Right lobe of liver (tissue), 4 donors: ENCODE results near the gene CAB39.

Experiments used
- CTCF ChIP-seq, 4 donors: fragments of 200-600 bp in 3 of 4; fragments of 450-650 bp in 1 of 4; IDR thresholded peaks; one replicate each; pipeline versions ENCODE4 v1.5.1 to v1.8.0; 2016 to 2022; ENCODE audit warnings: antibody characterized with exemption in 4 of 4, mild to moderate bottlenecking in 2 of 4
- POLR2A ChIP-seq: fragments of 450-650 bp; IDR thresholded peaks from one replicate; pipeline ENCODE4 v1.6.1; 2017; ENCODE audit warnings: antibody characterized with exemption, mild to moderate bottlenecking
- donor health status: DM: no; HTN: no; CAD: no.
- donor health status: DM: no; HTN: no; CAD: no.
- donor health status: DM: no; HTN: yes; CAD: no.

- TF ChIP-seq CTCF (IDR thresholded peaks at IDR 0.05) (no peak), POLR2A (no peak)
Measured at GRCh38 chr2:230821261-230821990, 108.8 kb downstream of the CAB39 start.
